Natural killer cell (primary cell): ENCODE results near the gene GLIS1. TPM values are rescaled to one million over a fixed set of nuclear protein-coding genes. Genes with fewer than 3 reads are reported as not detected.
A peak's percentile ranks its signal among the peaks of the same experiment; 100 is the strongest.

Experiments used
- ATAC-seq, 3 donors: fragments of 150-1000 bp in 2 of 3; fragments of 200-7000 bp in 1 of 3; cut with Tn5 transposase; 1 replicate in 1 of 3; 2 replicates in 2 of 3; pipeline ENCODE4 v1.10.0; 2021; ENCODE audit warnings: mild to moderate bottlenecking in 2 of 3, moderate library complexity in 2 of 3
- DNase-seq, 2 donors: peaks; one replicate each; pipeline versions ENCODE4 v3.0.0 to v3.0.0-alpha.2; 2013 to 2021; ENCODE audit warnings: mixed read lengths in 1 of 2
- H3K27ac ChIP-seq: one replicate; pipeline ENCODE4 v1.5.1; 2013; ENCODE audit warnings: mild to moderate bottlenecking, low read length
- H3K27me3 ChIP-seq: one replicate; pipeline ENCODE4 v1.6.1; 2013; ENCODE audit warnings: low read length; ENCODE audit not compliant: control insufficient read depth, insufficient read depth
- H3K36me3 ChIP-seq: one replicate; pipeline ENCODE4 v1.6.1; 2013; ENCODE audit warnings: low read length; ENCODE audit not compliant: control insufficient read depth, insufficient read depth
- H3K4me1 ChIP-seq: one replicate; pipeline ENCODE4 v1.6.1; 2013; ENCODE audit warnings: low read length; ENCODE audit not compliant: control insufficient read depth, insufficient read depth
- H3K4me3 ChIP-seq: one replicate; pipeline ENCODE4 v1.5.1; 2013; ENCODE audit warnings: low read length
- H3K9me3 ChIP-seq: one replicate; pipeline ENCODE4 v1.6.1; 2013; ENCODE audit warnings: low read length; ENCODE audit not compliant: control insufficient read depth, insufficient read depth
- H3K27ac Mint-ChIP-seq, 2 donors: one replicate each; pipeline ENCODE4 v1.8.0; 2022; ENCODE audit warnings: mild to moderate bottlenecking in 2 of 2, mixed read lengths in 2 of 2, moderate library complexity in 1 of 2
- H3K27me3 Mint-ChIP-seq, 2 donors: one replicate each; pipeline ENCODE4 v1.8.0; 2022; ENCODE audit warnings: low read depth in 2 of 2, mixed read lengths in 2 of 2
- H3K36me3 Mint-ChIP-seq: one replicate; pipeline ENCODE4 v1.8.0; 2022; ENCODE audit warnings: mixed read lengths
- H3K4me1 Mint-ChIP-seq, 2 donors: one replicate each; pipeline ENCODE4 v1.8.0; 2022; ENCODE audit warnings: mixed read lengths in 2 of 2
- H3K4me3 Mint-ChIP-seq: one replicate; pipeline ENCODE4 v1.8.0; 2022; ENCODE audit warnings: mild to moderate bottlenecking, moderate library complexity, mixed read lengths
- H3K9me3 Mint-ChIP-seq, 2 donors: one replicate each; pipeline ENCODE4 v1.8.0; 2022; ENCODE audit warnings: mixed read lengths in 2 of 2
- WGBS: methylation state at CpG from one replicate; pipeline ENCODE4 v1.1.7; 2013; ENCODE audit warnings: missing lambda C conversion rate; ENCODE audit not compliant: insufficient coverage; 5-methylcytosine and 5-hydroxymethylcytosine counted together
- intact Hi-C: fragments of 100-400 bp; cut with micrococcal nuclease; formaldehyde crosslinking; loops from one replicate; pipeline ENCODE4 v1.14.2; 2022
- total RNA-seq, 4 donors: library from RNA; stranded (reverse); fragments of 120-200 nt in 1 of 4; gene quantifications; one replicate each; pipeline versions ENCODE4 v1.2.3 to v1.2.4, GENCODE V29; 2013 to 2022
- TF ChIP-seq, protein P1 (sequence below): fragments of 200-600 bp; IDR thresholded peaks from one replicate; pipeline ENCODE4 v1.8.0; 2022; ENCODE audit warnings: antibody characterized with exemption

GLIS1 gene
- total RNA-seq, 3 donors from 2014 or later (not counting 1 experiment from before 2014, with no cell fraction given) = not detected

DNA sequence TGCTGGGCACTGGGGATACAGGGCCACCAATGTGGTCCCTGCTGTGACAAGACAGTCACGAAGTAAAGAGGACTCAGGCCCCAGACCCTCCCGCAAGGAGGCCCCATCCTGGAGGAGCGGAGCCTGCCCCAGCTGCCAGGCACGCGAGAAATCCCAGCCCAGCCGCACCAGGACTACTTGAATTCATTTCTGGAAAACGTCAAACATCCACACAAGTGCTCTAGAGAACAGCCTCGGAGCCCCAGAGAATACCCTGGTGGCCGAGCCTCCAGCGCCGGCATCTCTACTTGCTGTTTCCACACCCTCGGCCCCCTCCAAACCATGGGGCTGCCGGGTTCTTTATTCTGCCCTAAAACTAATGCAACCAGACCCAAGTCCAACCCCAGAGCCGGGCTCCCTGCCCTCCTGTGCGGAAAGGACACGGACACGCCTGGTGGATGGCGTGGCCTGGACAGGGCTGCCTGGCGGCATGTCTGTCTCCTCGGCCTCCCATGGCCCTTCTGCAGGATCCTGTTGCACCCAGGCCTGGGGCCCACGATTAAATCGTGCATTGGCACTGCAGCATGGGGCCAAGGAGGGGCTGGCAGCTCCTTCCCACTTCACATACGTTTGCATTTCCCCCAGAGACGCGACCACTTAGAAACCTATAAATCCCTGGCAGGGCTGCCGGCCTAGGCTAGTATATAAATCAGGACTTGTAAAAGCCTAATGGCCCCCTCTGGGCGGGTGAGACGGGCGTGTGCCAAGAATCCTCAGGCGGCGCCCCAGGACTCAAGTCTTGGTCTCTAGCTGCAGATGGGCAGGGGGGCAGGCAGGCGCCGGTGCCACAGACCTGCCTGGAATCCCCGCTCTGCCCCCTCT, 238.5 kb downstream of the GLIS1 start:
- no peak overlapping the region for H3K27ac Mint-ChIP-seq
- Histone ChIP-seq H3K27ac (no peak overlapping the region), H3K36me3 (no peaks in the 10 kb centered on the region), H3K9me3 (no peaks in the 10 kb centered on the region), H3K4me1 (peaks cover 18% of the 10 kb centered on the region), H3K4me3 (no peak overlapping the region), H3K27me3 (peaks cover 2% of the 10 kb centered on the region)
- ATAC-seq = no peak
- WGBS = 91% methylated on average over 34 of the region's 34 CpGs
- peaks cover 4 to 7% of the 10 kb centered on the region in 2 donors for H3K27me3 Mint-ChIP-seq
- H3K4me3 Mint-ChIP-seq = no peak overlapping the region
- no peak for DNase-seq
- TF ChIP-seq, protein P1, sequence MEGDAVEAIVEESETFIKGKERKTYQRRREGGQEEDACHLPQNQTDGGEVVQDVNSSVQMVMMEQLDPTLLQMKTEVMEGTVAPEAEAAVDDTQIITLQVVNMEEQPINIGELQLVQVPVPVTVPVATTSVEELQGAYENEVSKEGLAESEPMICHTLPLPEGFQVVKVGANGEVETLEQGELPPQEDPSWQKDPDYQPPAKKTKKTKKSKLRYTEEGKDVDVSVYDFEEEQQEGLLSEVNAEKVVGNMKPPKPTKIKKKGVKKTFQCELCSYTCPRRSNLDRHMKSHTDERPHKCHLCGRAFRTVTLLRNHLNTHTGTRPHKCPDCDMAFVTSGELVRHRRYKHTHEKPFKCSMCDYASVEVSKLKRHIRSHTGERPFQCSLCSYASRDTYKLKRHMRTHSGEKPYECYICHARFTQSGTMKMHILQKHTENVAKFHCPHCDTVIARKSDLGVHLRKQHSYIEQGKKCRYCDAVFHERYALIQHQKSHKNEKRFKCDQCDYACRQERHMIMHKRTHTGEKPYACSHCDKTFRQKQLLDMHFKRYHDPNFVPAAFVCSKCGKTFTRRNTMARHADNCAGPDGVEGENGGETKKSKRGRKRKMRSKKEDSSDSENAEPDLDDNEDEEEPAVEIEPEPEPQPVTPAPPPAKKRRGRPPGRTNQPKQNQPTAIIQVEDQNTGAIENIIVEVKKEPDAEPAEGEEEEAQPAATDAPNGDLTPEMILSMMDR = no peak
- no peaks in the 10 kb centered on the region for H3K9me3 Mint-ChIP-seq
- intact Hi-C loops = no loop called here
- peaks cover 9 to 11% of the 10 kb centered on the region in 2 donors for H3K4me1 Mint-ChIP-seq
- H3K36me3 Mint-ChIP-seq = no peaks in the 10 kb centered on the region

DNA sequence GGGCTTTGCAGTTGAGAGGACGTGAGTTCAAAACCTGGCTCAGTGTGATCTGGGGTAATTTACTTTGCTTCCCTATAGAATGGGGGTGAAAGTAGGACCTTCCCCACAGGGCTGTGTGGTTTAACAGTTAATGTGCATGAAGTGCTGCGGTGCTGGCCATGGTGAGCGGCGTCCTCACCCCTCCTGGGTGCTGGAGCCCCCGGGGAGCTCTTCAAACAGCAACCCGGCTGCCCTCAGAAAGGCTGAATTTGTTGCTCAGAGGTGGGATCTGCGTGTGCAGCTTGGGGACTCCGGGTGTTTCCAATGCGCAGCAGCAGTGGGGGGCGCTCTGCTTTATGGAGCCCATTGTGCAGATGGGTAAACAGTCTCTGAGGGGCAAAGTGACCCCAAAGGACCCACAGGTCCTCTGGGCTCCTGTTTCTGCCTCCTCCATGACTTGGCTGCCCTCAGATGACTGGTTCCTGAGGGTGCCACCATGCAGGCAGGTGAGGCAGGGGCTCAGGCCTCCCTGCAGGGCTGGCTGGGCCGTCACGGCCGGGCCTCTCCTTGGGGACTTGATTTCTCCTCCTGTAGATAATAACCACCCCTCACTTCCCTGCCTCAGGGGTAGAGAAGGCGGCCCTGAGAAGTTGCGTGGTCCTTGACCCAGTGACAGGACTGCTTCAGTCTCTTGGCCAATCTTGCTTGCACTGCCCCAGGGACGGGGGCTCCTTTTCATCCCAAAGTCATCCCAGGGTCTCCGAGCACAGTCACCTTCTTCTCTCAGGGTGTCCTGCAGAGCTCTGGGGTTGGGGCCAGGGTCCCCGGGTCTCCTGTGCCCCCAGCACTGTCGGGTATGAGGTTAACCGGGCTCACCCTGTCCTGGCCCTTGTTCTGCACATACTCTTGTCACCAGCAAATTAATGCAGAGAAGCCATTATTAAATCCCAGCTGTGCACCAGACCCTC, 239.4 kb downstream of the GLIS1 start:
- peaks cover 7 to 8% of the 10 kb centered on the region in 2 donors for H3K27me3 Mint-ChIP-seq
- TF ChIP-seq, protein P1 = no peak

GRCh38 chr1:53498555-53499131, 240.3 kb downstream of the GLIS1 start:
- TF ChIP-seq, protein P1 = no peak
- H3K27me3 Mint-ChIP-seq = peaks cover 7 to 8% of the 10 kb centered on the region in 2 donors
- no peak overlapping the region for H3K4me3 Mint-ChIP-seq
- Histone ChIP-seq H3K36me3 (no peaks in the 10 kb centered on the region), H3K9me3 (no peaks in the 10 kb centered on the region), H3K4me3 (no peak overlapping the region), H3K4me1 (peaks cover 18% of the 10 kb centered on the region), H3K27me3 (peaks cover 2% of the 10 kb centered on the region), H3K27ac (no peak overlapping the region)
- intact Hi-C loops = no loop called here
- H3K9me3 Mint-ChIP-seq = no peaks in the 10 kb centered on the region
- H3K27ac Mint-ChIP-seq = no peak overlapping the region
- ATAC-seq = peak in 1 of 3 donors; percentile 55
- no peaks in the 10 kb centered on the region for H3K36me3 Mint-ChIP-seq
- 16% methylated on average over 9 of the region's 9 CpGs for WGBS
- peaks cover 9 to 11% of the 10 kb centered on the region in 2 donors for H3K4me1 Mint-ChIP-seq
- peak in 1 of 2 donors; percentile 16 for DNase-seq

More for the DNA sequence above, 239.4 kb downstream of the GLIS1 start:
- Histone ChIP-seq H3K36me3 (no peaks in the 10 kb centered on the region), H3K27me3 (peaks cover 2% of the 10 kb centered on the region), H3K4me1 (peaks cover 18% of the 10 kb centered on the region), H3K9me3 (no peaks in the 10 kb centered on the region), H3K4me3 (no peak overlapping the region), H3K27ac (no peak overlapping the region)
- WGBS = 67% methylated on average over 20 of the region's 20 CpGs
- no peak overlapping the region for H3K4me3 Mint-ChIP-seq
- no peak overlapping the region for H3K27ac Mint-ChIP-seq
- peak in 1 of 3 donors; percentile 33 for ATAC-seq
- H3K9me3 Mint-ChIP-seq = no peaks in the 10 kb centered on the region
- intact Hi-C loops = no loop called here
- peaks cover 9 to 11% of the 10 kb centered on the region in 2 donors for H3K4me1 Mint-ChIP-seq
- no peak for DNase-seq
- H3K36me3 Mint-ChIP-seq = no peaks in the 10 kb centered on the region
